ENCODE measurements around the gene SEC23IP.
"Not testable (repeated sequence)": the region's sequence is repeated elsewhere in the genome, so short reads cannot be mapped to it uniquely, and the experiment has no call there.

SEC23IP gene

DNA sequence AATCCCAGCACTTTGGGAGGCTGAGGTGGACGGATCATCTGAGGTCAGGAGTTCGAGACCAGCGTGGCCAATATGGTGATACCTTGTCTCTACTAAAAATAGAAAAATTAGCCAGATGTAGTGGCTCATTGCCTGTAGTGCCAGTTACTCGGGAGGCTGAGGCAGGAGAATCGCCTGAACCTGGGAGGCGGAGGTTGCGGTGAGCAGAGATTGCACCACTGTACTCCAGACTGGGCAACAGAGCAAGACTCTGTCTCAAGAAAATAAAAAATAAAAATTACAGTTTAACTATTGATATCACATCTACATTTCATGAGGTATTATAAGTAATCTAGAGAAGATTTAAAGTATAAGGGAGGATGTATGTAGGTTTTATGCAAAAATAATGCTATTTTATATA is 15.2 kb downstream of the SEC23IP start:
- peaks cover 98% of the 10 kb centered on the region for H3K36me3 ChIP-seq (ENCODE audit: insufficient read depth, low read length)
- H3K4me1 ChIP-seq (ENCODE audit: insufficient read depth, low read length): not testable (repeated sequence)
- 98% methylated on average over 7 of the region's 7 CpGs for WGBS

DNA sequence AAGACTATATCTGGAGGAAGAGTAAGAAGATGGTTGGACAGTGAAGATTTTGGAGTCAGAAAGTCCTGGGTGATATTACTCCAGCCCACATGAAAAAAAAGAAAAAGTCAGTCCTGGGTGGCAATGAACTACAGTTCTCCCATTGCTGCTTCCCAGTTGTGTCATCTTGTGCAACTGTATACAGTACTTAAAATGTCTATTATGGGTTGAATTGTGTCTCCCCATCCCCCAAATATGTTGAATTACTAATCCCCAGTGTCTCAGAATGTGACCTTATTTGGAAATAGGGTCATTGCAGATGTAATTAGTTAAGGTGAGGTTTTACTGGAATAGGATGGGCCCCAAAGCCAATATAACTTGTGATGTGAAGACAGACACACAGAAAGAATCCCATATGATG is 15.6 kb downstream of the SEC23IP start:
- H3K27me3 ChIP-seq (ENCODE audit: insufficient read depth, low read length): no peaks in the 10 kb centered on the region
- H3K27ac ChIP-seq (ENCODE audit: low read depth, low read length): no peak overlapping the region
- H3K4me1 ChIP-seq (ENCODE audit: insufficient read depth, low read length): no peaks in the 10 kb centered on the region
- peaks cover 98% of the 10 kb centered on the region for H3K36me3 ChIP-seq (ENCODE audit: insufficient read depth, low read length)
- no peak overlapping the region for H3K9ac ChIP-seq (ENCODE audit: low read depth, low read length)
- H3K4me3 ChIP-seq (ENCODE audit: low read length): no peak overlapping the region
- no peaks in the 10 kb centered on the region for H3K9me3 ChIP-seq (ENCODE audit: insufficient read depth, low read depth, low read length)

More for the DNA sequence above, 15.2 kb downstream of the SEC23IP start:
- H3K27me3 ChIP-seq (ENCODE audit: insufficient read depth, low read length); H3K9ac ChIP-seq (ENCODE audit: low read depth, low read length); H3K9me3 ChIP-seq (ENCODE audit: insufficient read depth, low read depth, low read length); H3K4me3 ChIP-seq (ENCODE audit: low read length); H3K27ac ChIP-seq (ENCODE audit: low read depth, low read length): not testable (repeated sequence)

DNA sequence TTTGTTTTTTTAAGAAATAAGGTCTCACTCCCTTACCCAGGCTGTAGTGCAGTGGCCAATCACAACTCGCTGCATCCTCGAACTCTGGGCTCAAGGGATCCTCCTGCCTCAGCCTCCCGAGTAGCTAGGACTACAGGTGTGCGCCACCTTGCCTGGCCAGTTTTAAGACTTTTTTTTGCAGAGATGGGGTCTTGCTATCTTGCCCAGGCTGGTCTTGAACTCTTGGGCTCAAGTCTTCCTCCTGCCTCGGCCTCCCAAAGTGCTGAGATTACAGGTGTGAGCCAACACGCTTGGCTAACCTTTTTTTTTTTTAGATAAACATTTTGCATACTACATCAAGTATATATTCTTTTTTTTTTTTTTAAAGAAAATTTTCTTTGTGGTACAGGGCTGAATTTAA is 18.2 kb downstream of the SEC23IP start:
- no peaks in the 10 kb centered on the region for H3K4me1 ChIP-seq (ENCODE audit: insufficient read depth, low read length)

DNA sequence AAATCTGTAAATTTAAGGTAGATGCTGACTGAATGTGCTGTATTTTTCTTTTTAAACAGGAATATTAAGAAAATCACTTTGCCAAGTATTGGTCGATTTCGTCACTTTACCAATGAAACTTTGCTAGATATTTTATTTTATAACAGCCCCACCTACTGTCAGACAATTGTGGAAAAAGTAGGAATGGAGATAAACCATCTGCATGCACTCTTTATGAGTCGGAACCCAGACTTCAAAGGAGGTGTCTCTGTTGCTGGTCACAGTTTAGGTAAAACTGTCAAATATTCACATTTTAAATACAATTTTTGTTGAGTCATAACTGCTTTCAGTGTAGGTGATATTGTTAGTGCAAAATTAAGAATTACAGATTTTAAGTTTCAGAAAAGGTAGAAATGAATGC is 25.2 kb downstream of the SEC23IP start:
- H3K27me3 ChIP-seq (ENCODE audit: insufficient read depth, low read length): no peaks in the 10 kb centered on the region
- no peak overlapping the region for H3K4me3 ChIP-seq (ENCODE audit: low read length)
- peaks cover 96% of the 10 kb centered on the region for H3K36me3 ChIP-seq (ENCODE audit: insufficient read depth, low read length)
- H3K9me3 ChIP-seq (ENCODE audit: insufficient read depth, low read depth, low read length): no peaks in the 10 kb centered on the region
- WGBS: 100% methylated on average over 1 of the region's 3 CpGs
- H3K4me1 ChIP-seq (ENCODE audit: insufficient read depth, low read length): no peaks in the 10 kb centered on the region
- H3K9ac ChIP-seq (ENCODE audit: low read depth, low read length): no peak overlapping the region
- no peak overlapping the region for H3K27ac ChIP-seq (ENCODE audit: low read depth, low read length)

More for the DNA sequence above, 18.2 kb downstream of the SEC23IP start:
- H3K27ac ChIP-seq (ENCODE audit: low read depth, low read length): no peak overlapping the region
- H3K9me3 ChIP-seq (ENCODE audit: insufficient read depth, low read depth, low read length): no peaks in the 10 kb centered on the region
- 94% methylated on average over 5 of the region's 6 CpGs for WGBS
- no peak overlapping the region for H3K9ac ChIP-seq (ENCODE audit: low read depth, low read length)
- peaks cover 93% of the 10 kb centered on the region for H3K36me3 ChIP-seq (ENCODE audit: insufficient read depth, low read length)
- H3K27me3 ChIP-seq (ENCODE audit: insufficient read depth, low read length): no peaks in the 10 kb centered on the region
- H3K4me3 ChIP-seq (ENCODE audit: low read length): no peak overlapping the region

DNA sequence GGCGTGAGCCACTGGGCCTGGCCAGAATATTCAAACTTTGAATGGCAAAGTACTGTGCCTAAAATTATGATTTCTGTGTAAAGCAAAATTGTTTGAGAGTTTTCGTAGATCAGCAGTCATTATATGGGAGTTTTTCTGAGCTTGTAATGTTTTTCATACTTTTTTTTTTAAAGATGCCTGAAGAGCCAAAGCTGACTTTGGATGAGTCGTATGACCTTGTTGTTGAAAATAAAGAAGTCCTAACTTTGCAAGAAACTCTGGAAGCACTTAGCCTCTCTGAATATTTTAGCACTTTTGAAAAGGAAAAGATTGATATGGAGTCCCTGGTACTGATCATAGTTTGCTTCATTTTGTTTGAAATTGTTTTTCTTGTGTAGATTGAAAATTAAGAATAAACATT is 26.7 kb downstream of the SEC23IP start:
- Histone ChIP-seq H3K36me3 (ENCODE audit: insufficient read depth, low read length) (peaks cover 98% of the 10 kb centered on the region), H3K4me1 (ENCODE audit: insufficient read depth, low read length) (no peaks in the 10 kb centered on the region)
- 95% methylated on average over 3 of the region's 3 CpGs for WGBS

DNA sequence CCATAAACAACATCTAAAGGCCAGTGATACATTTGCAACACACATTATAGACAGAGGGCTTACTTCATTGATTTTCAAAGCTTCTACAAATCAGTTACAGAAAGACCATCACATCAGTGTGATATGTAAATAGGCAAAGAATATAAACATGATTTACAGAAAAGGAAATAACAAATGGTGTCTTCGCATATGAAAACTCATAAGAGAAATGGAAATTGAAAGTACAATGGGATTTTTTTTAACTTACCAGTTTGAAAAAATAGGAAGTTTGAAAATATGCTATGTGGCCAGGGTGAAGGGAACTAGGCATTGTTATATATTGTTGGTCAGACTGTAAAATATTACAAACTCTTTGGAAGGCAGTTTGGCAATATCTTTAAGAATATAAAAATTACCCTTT is 27.3 kb downstream of the SEC23IP start:
- no peak overlapping the region for H3K4me3 ChIP-seq (ENCODE audit: low read length)
- H3K36me3 ChIP-seq (ENCODE audit: insufficient read depth, low read length): peaks cover 97% of the 10 kb centered on the region
- 100% methylated on average over 1 of the region's 1 CpG for WGBS
- no peak overlapping the region for H3K9ac ChIP-seq (ENCODE audit: low read depth, low read length)
- H3K4me1 ChIP-seq (ENCODE audit: insufficient read depth, low read length): no peaks in the 10 kb centered on the region
- H3K27ac ChIP-seq (ENCODE audit: low read depth, low read length): no peak overlapping the region
- H3K9me3 ChIP-seq (ENCODE audit: insufficient read depth, low read depth, low read length): no peaks in the 10 kb centered on the region
- no peaks in the 10 kb centered on the region for H3K27me3 ChIP-seq (ENCODE audit: insufficient read depth, low read length)

More for the DNA sequence above, 26.7 kb downstream of the SEC23IP start:
- H3K27ac ChIP-seq (ENCODE audit: low read depth, low read length): no peak overlapping the region
- no peaks in the 10 kb centered on the region for H3K9me3 ChIP-seq (ENCODE audit: insufficient read depth, low read depth, low read length)
- no peak overlapping the region for H3K4me3 ChIP-seq (ENCODE audit: low read length)
- H3K27me3 ChIP-seq (ENCODE audit: insufficient read depth, low read length): no peaks in the 10 kb centered on the region
- no peak overlapping the region for H3K9ac ChIP-seq (ENCODE audit: low read depth, low read length)

DNA sequence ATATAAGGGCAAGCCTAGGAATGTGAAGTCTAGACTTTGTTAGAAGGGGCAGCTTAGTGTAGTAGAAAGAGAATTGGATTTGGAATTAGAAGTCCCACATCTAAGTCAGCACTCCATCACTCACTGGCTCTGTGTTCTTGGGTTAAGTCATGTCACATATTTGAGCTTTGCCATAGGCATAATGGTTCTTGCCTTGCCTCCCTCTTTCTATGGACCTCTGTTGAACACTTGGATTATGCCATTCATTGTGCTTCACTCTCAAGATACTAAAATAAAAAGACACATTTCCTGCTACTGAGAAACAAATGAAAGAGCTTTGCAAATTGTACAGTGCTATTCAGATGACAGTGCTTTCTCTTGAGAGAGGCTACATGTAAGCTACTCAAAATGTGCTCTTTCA is 35.9 kb downstream of the SEC23IP start:
- H3K4me1 ChIP-seq (ENCODE audit: insufficient read depth, low read length): no peaks in the 10 kb centered on the region; the same call in 1 of the 2 replicates
- no peak overlapping the region for H3K27ac ChIP-seq (ENCODE audit: low read depth, low read length)
- H3K27me3 ChIP-seq (ENCODE audit: insufficient read depth, low read length): no peaks in the 10 kb centered on the region
- H3K9ac ChIP-seq (ENCODE audit: low read depth, low read length): no peak overlapping the region
- peaks cover 93% of the 10 kb centered on the region for H3K36me3 ChIP-seq (ENCODE audit: insufficient read depth, low read length)
- H3K9me3 ChIP-seq (ENCODE audit: insufficient read depth, low read depth, low read length): no peaks in the 10 kb centered on the region
- H3K4me3 ChIP-seq (ENCODE audit: low read length): no peak overlapping the region

DNA sequence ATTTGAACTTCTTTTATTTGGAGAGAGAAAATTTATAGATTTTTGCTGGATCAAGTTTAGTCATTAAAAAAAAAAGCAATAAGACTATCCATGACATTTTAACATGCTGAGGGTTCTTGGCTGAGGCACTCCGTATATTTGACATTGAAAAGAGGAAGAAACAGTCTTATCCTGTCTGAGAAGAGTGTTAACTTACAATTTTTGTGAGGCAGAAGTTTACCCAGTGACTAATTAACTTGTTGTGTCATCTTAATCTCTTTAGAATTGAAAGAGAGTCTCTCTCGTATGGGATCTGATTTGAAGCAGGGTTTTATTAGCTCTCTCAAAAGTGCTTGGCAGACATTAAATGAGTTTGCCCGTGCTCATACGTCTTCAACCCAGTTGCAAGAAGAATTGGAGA is 39.3 kb downstream of the SEC23IP start:
- Histone ChIP-seq H3K36me3 (ENCODE audit: insufficient read depth, low read length) (peaks cover 93% of the 10 kb centered on the region), H3K27ac (ENCODE audit: low read depth, low read length) (no peak overlapping the region)
- WGBS: 87% methylated on average over 4 of the region's 4 CpGs

DNA sequence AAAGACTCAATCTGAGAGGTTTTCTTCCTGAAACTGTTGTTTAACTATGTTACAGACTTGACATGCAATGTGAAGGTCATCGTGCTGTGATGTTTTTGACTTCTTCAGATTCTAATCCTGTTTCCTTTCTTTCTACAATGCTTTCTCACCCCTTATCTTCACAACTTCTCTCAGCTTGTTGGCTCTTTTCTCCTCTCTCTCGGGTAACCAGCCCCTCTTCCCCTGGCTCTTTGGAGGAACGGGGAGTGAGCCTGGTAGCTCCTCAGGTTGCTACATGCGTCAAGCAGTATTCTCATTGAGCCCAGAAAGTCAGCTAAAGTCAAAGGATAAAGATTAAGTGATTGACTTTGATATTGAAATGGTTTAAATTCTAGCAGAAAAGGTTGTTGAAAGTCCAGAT is 40.1 kb downstream of the SEC23IP start:
- Histone ChIP-seq H3K27ac (ENCODE audit: low read depth, low read length) (no peak overlapping the region), H3K36me3 (ENCODE audit: insufficient read depth, low read length) (peaks cover 87% of the 10 kb centered on the region), H3K27me3 (ENCODE audit: insufficient read depth, low read length) (no peaks in the 10 kb centered on the region), H3K4me3 (ENCODE audit: low read length) (no peak overlapping the region), H3K9ac (ENCODE audit: low read depth, low read length) (no peak overlapping the region), H3K4me1 (ENCODE audit: insufficient read depth, low read length) (no peaks in the 10 kb centered on the region; the same call in 1 of the 2 replicates), H3K9me3 (ENCODE audit: insufficient read depth, low read depth, low read length) (no peaks in the 10 kb centered on the region)
- whole genome bisulfite sequencing: 86% methylated on average over 4 of the region's 4 CpGs

More for the DNA sequence above, 39.3 kb downstream of the SEC23IP start:
- no peaks in the 10 kb centered on the region for H3K9me3 ChIP-seq (ENCODE audit: insufficient read depth, low read depth, low read length)
- H3K9ac ChIP-seq (ENCODE audit: low read depth, low read length): no peak overlapping the region
- no peak overlapping the region for H3K4me3 ChIP-seq (ENCODE audit: low read length)
- no peaks in the 10 kb centered on the region; the same call in 1 of the 2 replicates for H3K4me1 ChIP-seq (ENCODE audit: insufficient read depth, low read length)
- no peaks in the 10 kb centered on the region for H3K27me3 ChIP-seq (ENCODE audit: insufficient read depth, low read length)

DNA sequence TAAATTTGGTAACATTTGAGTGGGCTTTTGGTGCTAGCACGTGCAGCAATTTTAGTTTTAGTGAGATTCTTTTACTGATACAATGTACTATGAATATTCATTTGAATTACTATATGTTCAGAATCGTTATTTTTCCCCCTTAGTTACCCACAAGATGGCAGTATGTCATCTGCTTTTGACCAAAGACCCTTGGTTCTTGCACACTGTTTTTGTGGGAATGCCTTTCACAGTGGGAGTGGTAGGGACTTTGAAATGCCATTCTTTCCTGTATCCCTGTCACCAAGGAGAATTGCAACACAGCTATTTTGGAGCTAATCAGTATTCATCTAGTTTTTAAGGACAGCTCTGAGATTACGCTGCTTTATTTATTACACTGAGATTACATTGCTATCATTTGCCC is 40.6 kb downstream of the SEC23IP start:
- H3K27me3 ChIP-seq (ENCODE audit: insufficient read depth, low read length): no peaks in the 10 kb centered on the region
- no peak overlapping the region for H3K9ac ChIP-seq (ENCODE audit: low read depth, low read length)
- H3K4me3 ChIP-seq (ENCODE audit: low read length): no peak overlapping the region
- no peak overlapping the region for H3K27ac ChIP-seq (ENCODE audit: low read depth, low read length)
- H3K4me1 ChIP-seq (ENCODE audit: insufficient read depth, low read length): no peaks in the 10 kb centered on the region; the same call in 1 of the 2 replicates
- no peaks in the 10 kb centered on the region for H3K9me3 ChIP-seq (ENCODE audit: insufficient read depth, low read depth, low read length)
- peaks cover 87% of the 10 kb centered on the region for H3K36me3 ChIP-seq (ENCODE audit: insufficient read depth, low read length)
- WGBS: 86% methylated on average over 1 of the region's 3 CpGs

DNA sequence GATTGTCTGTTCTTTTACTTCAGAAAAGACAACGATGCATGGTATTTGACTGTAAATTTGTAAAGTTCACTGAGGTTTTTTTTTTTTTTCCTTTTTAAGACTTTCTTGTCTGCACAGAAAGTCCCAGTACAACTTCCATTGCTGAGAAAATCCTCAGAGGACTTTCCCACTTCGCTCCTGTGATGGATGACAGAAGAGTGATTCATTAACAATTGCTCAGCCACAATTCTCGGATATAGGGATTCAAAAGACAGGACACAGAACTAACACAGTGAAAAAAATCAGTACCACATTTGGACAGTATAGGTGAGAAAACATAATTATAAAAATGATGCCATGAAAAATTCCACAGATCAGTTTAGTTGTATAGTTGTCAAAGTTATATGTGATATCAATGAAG is 48.0 kb downstream of the SEC23IP start:
- H3K36me3 ChIP-seq (ENCODE audit: insufficient read depth, low read length): peaks cover 75% of the 10 kb centered on the region
- no peak overlapping the region for H3K9ac ChIP-seq (ENCODE audit: low read depth, low read length)
- H3K9me3 ChIP-seq (ENCODE audit: insufficient read depth, low read depth, low read length): no peaks in the 10 kb centered on the region
- no peak overlapping the region for H3K27ac ChIP-seq (ENCODE audit: low read depth, low read length)
- WGBS: 96% methylated on average over 3 of the region's 3 CpGs
- H3K4me1 ChIP-seq (ENCODE audit: insufficient read depth, low read length): no peaks in the 10 kb centered on the region
- no peaks in the 10 kb centered on the region for H3K27me3 ChIP-seq (ENCODE audit: insufficient read depth, low read length)
- no peak overlapping the region for H3K4me3 ChIP-seq (ENCODE audit: low read length)

DNA sequence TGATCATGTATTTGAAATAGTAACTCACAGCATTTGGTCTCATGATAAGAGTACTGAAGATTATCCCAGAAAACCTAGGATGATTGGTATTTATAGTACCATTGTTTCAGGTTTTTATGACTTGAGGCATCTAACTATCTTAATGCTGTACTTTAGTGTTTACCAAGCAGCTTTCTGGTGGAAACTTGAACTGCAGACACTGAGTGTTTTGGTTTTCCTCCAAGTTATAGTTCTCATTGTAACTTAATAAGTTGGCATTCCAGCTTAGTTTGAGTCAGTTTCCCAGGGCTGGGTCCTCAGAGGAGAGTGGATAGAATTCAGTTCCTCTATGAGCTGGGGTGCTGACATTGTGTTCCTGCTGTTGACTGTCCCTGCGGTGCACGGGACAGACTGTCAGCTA is 50.4 kb downstream of the SEC23IP start:
- no peaks in the 10 kb centered on the region for H3K9me3 ChIP-seq (ENCODE audit: insufficient read depth, low read depth, low read length)
- H3K4me3 ChIP-seq (ENCODE audit: low read length): no peak overlapping the region
- WGBS: 90% methylated on average over 2 of the region's 2 CpGs
- H3K36me3 ChIP-seq (ENCODE audit: insufficient read depth, low read length): peaks cover 58% of the 10 kb centered on the region
- no peaks in the 10 kb centered on the region for H3K27me3 ChIP-seq (ENCODE audit: insufficient read depth, low read length)
- H3K4me1 ChIP-seq (ENCODE audit: insufficient read depth, low read length): no peaks in the 10 kb centered on the region
- H3K9ac ChIP-seq (ENCODE audit: low read depth, low read length): no peak overlapping the region
- H3K27ac ChIP-seq (ENCODE audit: low read depth, low read length): no peak overlapping the region

Measured in HUES64 (cell line).